Naive B cell (primary cell): ENCODE data around the gene GREB1. TPM values are rescaled to one million over a fixed set of nuclear protein-coding genes. Genes with fewer than 3 reads are reported as not detected.

Experiments
- ATAC-seq, 2 donors: fragments of 150-1000 bp; cut with Tn5 transposase; 2 replicates each; pipeline ENCODE4 v1.10.0; 2021; ENCODE audit warnings: low read depth in 2 of 2, mild to moderate bottlenecking in 2 of 2, moderate library complexity in 2 of 2
- DNase-seq: peaks from one replicate; pipeline ENCODE4 v3.0.0; 2022
- H3K27ac Mint-ChIP-seq, 6 donors: one replicate each; pipeline ENCODE4 v1.8.0; 2020 to 2022; ENCODE audit warnings: mild to moderate bottlenecking in 6 of 6, mixed read lengths in 6 of 6, moderate library complexity in 5 of 6, inconsistent platforms in 2 of 6
- H3K27me3 Mint-ChIP-seq, 3 donors: one replicate each; pipeline ENCODE4 v1.8.0; 2021 to 2022; ENCODE audit warnings: mixed read lengths in 3 of 3, mild to moderate bottlenecking in 1 of 3
- H3K36me3 Mint-ChIP-seq, 2 donors: one replicate each; pipeline ENCODE4 v1.8.0; 2020 to 2022; ENCODE audit warnings: mixed read lengths in 2 of 2, inconsistent platforms in 1 of 2, mild to moderate bottlenecking in 1 of 2
- H3K4me1 Mint-ChIP-seq, 3 donors: one replicate each; pipeline ENCODE4 v1.8.0; 2020 to 2022; ENCODE audit warnings: mixed read lengths in 3 of 3, inconsistent platforms in 1 of 3, mild to moderate bottlenecking in 1 of 3, moderate library complexity in 1 of 3
- H3K4me3 Mint-ChIP-seq, 8 donors: one replicate each; pipeline ENCODE4 v1.8.0; 2020 to 2022; ENCODE audit warnings: mild to moderate bottlenecking in 8 of 8, mixed read lengths in 8 of 8, moderate library complexity in 8 of 8, inconsistent platforms in 2 of 8
- H3K9me3 Mint-ChIP-seq, 7 donors: one replicate each; pipeline ENCODE4 v1.8.0; 2020 to 2022; ENCODE audit warnings: mixed read lengths in 7 of 7, mild to moderate bottlenecking in 5 of 7, inconsistent platforms in 2 of 7, moderate library complexity in 1 of 7
- polyA plus RNA-seq, 6 donors: library from polyadenylated mRNA; unstranded; fragments of 300-500 nt; fragmentation: Illumina TruSeq; gene quantifications; one replicate each; pipeline ENCODE4 v1.2.3, GENCODE V29; 2021; ENCODE audit warnings: low read depth in 6 of 6

Gene GREB1
- polyA plus RNA-seq, 6 donors from 2014 or later = not detected

- ATAC-seq = no peak
- H3K4me3 Mint-ChIP-seq = no peak overlapping the region
- H3K27me3 Mint-ChIP-seq = peaks cover 16 to 42% (median 18%) of the 10 kb centered on the region in 3 donors
- H3K27ac Mint-ChIP-seq = no peak overlapping the region
- DNase-seq = no peak
- no peaks in the 10 kb centered on the region for H3K4me1 Mint-ChIP-seq
- peaks cover 0 to 4% of the 10 kb centered on the region in 2 donors for H3K36me3 Mint-ChIP-seq
- peaks cover 0 to 5% (median 0%) of the 10 kb centered on the region in 7 donors for H3K9me3 Mint-ChIP-seq
Observed at GRCh38 chr2:11562476-11562875, 28.6 kb downstream of the GREB1 start.

- H3K4me3 Mint-ChIP-seq = no peak overlapping the region
- peaks cover 0 to 5% (median 0%) of the 10 kb centered on the region in 7 donors for H3K9me3 Mint-ChIP-seq
- H3K36me3 Mint-ChIP-seq = peaks cover 0 to 4% of the 10 kb centered on the region in 2 donors
- ATAC-seq (no peak), DNase-seq (no peak)
- H3K4me1 Mint-ChIP-seq = no peaks in the 10 kb centered on the region
- H3K27me3 Mint-ChIP-seq = peaks cover 11 to 45% (median 17%) of the 10 kb centered on the region in 3 donors
- no peak overlapping the region for H3K27ac Mint-ChIP-seq
Observed at GRCh38 chr2:11563784-11564666, 30.2 kb downstream of the GREB1 start.

- no peaks in the 10 kb centered on the region for H3K4me1 Mint-ChIP-seq
- peaks cover 0 to 4% of the 10 kb centered on the region in 2 donors for H3K36me3 Mint-ChIP-seq
- peaks cover 3 to 42% (median 14%) of the 10 kb centered on the region in 3 donors for H3K27me3 Mint-ChIP-seq
- peaks cover 0 to 5% (median 0%) of the 10 kb centered on the region in 7 donors for H3K9me3 Mint-ChIP-seq
- H3K27ac Mint-ChIP-seq = no peak overlapping the region
- no peak for DNase-seq
- H3K4me3 Mint-ChIP-seq = peak overlapping the region in 1 of 8 donors; percentile 60
- no peak for ATAC-seq
Observed at GRCh38 chr2:11564816-11565567, 31.1 kb downstream of the GREB1 start.

DNA sequence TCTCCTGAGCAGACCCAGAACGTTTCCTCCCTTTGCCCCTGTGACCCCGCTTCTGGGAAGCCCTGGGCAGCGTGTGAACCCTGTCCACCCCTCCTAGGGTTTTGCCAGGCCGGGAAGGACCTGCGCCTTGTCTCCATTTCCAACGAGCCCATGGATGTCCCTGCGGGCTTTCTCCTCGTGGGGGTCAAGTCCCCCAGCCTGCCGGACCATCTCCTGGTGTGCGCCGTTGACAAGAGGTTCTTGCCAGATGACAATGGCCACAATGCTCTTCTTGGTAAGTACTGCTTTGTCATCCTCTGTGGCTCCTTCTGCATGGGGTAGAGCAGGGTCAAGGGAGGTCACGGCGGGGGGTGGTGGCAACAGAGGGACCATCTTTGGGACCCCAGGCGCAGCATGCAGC lies 32.5 kb downstream of the GREB1 start:
- peaks cover 0 to 5% (median 0%) of the 10 kb centered on the region in 7 donors for H3K9me3 Mint-ChIP-seq
- ATAC-seq (no peak), DNase-seq (no peak)
- H3K27ac Mint-ChIP-seq = no peak overlapping the region
- H3K27me3 Mint-ChIP-seq = peaks cover 8 to 34% (median 14%) of the 10 kb centered on the region in 3 donors
- no peaks in the 10 kb centered on the region for H3K4me1 Mint-ChIP-seq
- H3K36me3 Mint-ChIP-seq = peaks cover 0 to 4% of the 10 kb centered on the region in 2 donors
- H3K4me3 Mint-ChIP-seq = no peak overlapping the region

- ATAC-seq (no peak), DNase-seq (no peak)
- Mint-ChIP-seq H3K9me3 (peaks cover 0 to 5% (median 0%) of the 10 kb centered on the region in 7 donors), H3K4me1 (no peaks in the 10 kb centered on the region), H3K4me3 (peak overlapping the region in 1 of 8 donors; percentile 49), H3K27me3 (peaks cover 8 to 34% (median 14%) of the 10 kb centered on the region in 3 donors), H3K27ac (no peak overlapping the region), H3K36me3 (peaks cover 0 to 4% of the 10 kb centered on the region in 2 donors)
Observed at GRCh38 chr2:11567631-11568031, 33.8 kb downstream of the GREB1 start.

DNA sequence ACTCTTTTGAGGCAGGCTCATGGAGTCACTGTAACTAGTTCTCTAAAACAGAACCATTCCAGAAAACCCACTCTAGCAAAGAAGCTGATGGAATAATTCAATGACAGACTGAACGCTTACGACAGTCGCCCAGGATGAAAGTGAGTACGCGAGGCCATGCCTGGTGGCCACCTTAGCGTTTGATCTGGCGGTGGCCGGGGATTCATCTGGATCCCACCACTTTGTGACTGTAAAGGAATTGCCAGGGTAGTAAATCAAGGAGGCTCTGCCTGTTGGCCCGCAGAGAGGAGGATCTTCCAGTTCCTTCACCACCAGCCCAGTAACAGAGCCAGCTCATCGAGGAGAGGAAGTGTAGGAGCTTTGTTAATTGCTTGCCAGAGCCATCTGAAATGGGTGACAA lies 34.6 kb downstream of the GREB1 start:
- Mint-ChIP-seq H3K4me3 (no peak overlapping the region), H3K9me3 (peaks cover 0 to 5% (median 0%) of the 10 kb centered on the region in 7 donors), H3K27ac (no peak overlapping the region), H3K4me1 (no peaks in the 10 kb centered on the region), H3K27me3 (peaks cover 8 to 34% (median 14%) of the 10 kb centered on the region in 3 donors), H3K36me3 (peaks cover 0 to 4% of the 10 kb centered on the region in 2 donors)
- ATAC-seq = no peak
- no peak for DNase-seq

- no peaks in the 10 kb centered on the region for H3K36me3 Mint-ChIP-seq
- DNase-seq (no peak), ATAC-seq (no peak)
- no peak overlapping the region for H3K27ac Mint-ChIP-seq
- H3K9me3 Mint-ChIP-seq = no peaks in the 10 kb centered on the region
- no peaks in the 10 kb centered on the region for H3K4me1 Mint-ChIP-seq
- peak overlapping the region in 1 of 8 donors; percentile 25 for H3K4me3 Mint-ChIP-seq
- H3K27me3 Mint-ChIP-seq = peaks cover 12 to 29% (median 14%) of the 10 kb centered on the region in 3 donors
Observed at GRCh38 chr2:11569636-11570035, 35.8 kb downstream of the GREB1 start.

GRCh38 chr2:11571170-11571569 lies 37.3 kb downstream of the GREB1 start:
- Mint-ChIP-seq H3K36me3 (no peaks in the 10 kb centered on the region), H3K27me3 (peaks cover 12 to 23% (median 14%) of the 10 kb centered on the region in 3 donors), H3K4me3 (no peak overlapping the region), H3K9me3 (no peaks in the 10 kb centered on the region), H3K27ac (no peak overlapping the region), H3K4me1 (no peaks in the 10 kb centered on the region)
- DNase-seq (no peak), ATAC-seq (no peak)

GRCh38 chr2:11572996-11573395 lies 39.2 kb downstream of the GREB1 start:
- ATAC-seq (no peak), DNase-seq (no peak)
- H3K9me3 Mint-ChIP-seq = no peaks in the 10 kb centered on the region
- no peak overlapping the region for H3K4me3 Mint-ChIP-seq
- H3K36me3 Mint-ChIP-seq = no peaks in the 10 kb centered on the region
- peaks cover 11 to 19% (median 12%) of the 10 kb centered on the region in 3 donors for H3K27me3 Mint-ChIP-seq
- H3K4me1 Mint-ChIP-seq = no peaks in the 10 kb centered on the region
- H3K27ac Mint-ChIP-seq = no peak overlapping the region

DNA sequence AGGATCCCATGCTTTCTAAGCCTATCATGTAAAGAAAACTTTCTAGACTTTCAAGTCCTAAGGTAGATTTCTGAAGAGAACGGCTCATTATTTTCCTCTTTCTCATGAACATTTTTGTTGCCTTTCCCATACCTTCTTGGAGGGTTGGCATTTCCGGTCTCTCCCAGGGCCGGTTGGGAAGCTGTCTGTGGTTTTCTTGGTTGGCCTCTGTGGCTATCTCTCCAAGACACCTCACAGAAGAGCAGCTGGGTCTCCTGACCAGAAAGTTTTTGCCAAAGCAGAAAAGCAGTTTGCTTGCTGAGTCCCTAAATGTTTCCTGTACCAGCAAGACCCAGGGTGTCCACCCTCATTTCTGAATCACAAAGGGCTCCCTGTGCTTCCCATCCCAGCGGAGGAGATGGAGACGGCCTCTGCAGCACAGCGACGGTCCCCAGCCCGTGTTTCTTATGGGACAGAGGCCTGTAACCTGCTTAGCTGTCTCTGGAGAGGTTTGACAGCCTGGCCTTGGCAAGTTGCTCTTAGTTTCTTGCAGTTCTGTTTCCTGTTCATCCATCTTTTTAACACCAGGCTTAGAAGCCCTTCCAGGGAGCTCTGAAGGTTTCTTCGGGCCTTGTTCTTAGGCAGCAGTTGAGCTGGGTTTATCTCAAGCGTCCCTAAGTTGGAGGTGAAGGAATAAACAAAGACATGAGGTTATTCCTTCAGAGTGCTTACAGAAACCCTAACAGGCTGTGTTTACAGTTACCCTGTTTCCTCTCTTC lies 39.8 kb downstream of the GREB1 start:
- Mint-ChIP-seq H3K27me3 (peaks cover 5 to 16% (median 12%) of the 10 kb centered on the region in 3 donors), H3K27ac (no peak overlapping the region), H3K9me3 (no peaks in the 10 kb centered on the region), H3K4me3 (no peak overlapping the region), H3K4me1 (no peaks in the 10 kb centered on the region), H3K36me3 (no peaks in the 10 kb centered on the region)
- ATAC-seq (no peak), DNase-seq (no peak)

GRCh38 chr2:11574176-11575046 lies 40.6 kb downstream of the GREB1 start:
- H3K27ac Mint-ChIP-seq = no peak overlapping the region
- H3K36me3 Mint-ChIP-seq = no peaks in the 10 kb centered on the region
- H3K4me1 Mint-ChIP-seq = no peaks in the 10 kb centered on the region

DNA sequence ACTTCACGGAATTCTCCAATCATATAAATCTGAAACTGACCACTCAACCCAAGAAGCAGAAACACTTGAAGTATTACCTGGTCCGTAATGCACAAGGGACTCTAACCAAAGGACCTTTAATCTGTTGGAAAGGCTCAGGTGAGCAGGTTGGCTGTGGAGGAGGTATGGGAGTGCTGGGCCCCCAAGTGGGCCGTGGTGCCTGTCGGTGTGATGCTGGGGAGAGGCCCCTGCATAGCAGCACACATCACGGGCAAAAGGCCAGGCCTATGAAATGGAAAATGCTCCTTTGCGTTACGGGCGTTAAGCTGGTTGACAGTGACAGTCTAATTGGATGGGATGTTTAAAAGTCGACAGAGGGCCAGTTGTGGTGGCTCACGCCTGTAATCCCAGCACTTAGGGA lies 42.6 kb downstream of the GREB1 start:
- DNase-seq (no peak), ATAC-seq (no peak)
- H3K36me3 Mint-ChIP-seq = no peaks in the 10 kb centered on the region
- no peak overlapping the region for H3K4me3 Mint-ChIP-seq
- H3K4me1 Mint-ChIP-seq = no peaks in the 10 kb centered on the region
- no peak overlapping the region for H3K27ac Mint-ChIP-seq
- peaks cover 0 to 7% (median 4%) of the 10 kb centered on the region in 3 donors for H3K27me3 Mint-ChIP-seq
- no peaks in the 10 kb centered on the region for H3K9me3 Mint-ChIP-seq

More at GRCh38 chr2:11574176-11575046, 40.6 kb downstream of the GREB1 start:
- Mint-ChIP-seq H3K9me3 (no peaks in the 10 kb centered on the region), H3K27me3 (peaks cover 3 to 12% (median 12%) of the 10 kb centered on the region in 3 donors), H3K4me3 (no peak overlapping the region)
- ATAC-seq (no peak), DNase-seq (no peak)
